HepG2 (cell line): ENCODE data around the gene FNBP1L. TPM values are rescaled to one million over a fixed set of nuclear protein-coding genes. Genes with fewer than 3 reads are reported as not detected.

Experiments
- ATAC-seq: fragments of 200-7000 bp; cut with Tn5 transposase; 3 replicates; pipeline ENCODE4 v1.9.1; 2020; ENCODE audit warnings: mild to moderate bottlenecking, moderate library complexity
- BruUV-seq: library from RNA; stranded (reverse); fragments of 400-500 nt; replicated peaks from 2 replicates; lab custom pipeline; 2021; lab: Mats Ljungman, UMichigan
- CTCF ChIA-PET: fragments of 300-600 bp; formaldehyde crosslinking; extraction: SDS; loops from one replicate; lab custom pipeline; 2021; ENCODE audit warnings: low total read pairs, inconsistent platforms, low intra/inter-chr PET ratio; lab: Yijun Ruan, JAX
- POLR2A ChIA-PET: fragments of 350-600 bp; sonication (Branson Sonifier 250); formaldehyde crosslinking; loops from one replicate; lab custom pipeline; 2020; ENCODE audit warnings: antibody characterized with exemption, inconsistent platforms; lab: Yijun Ruan, JAX
- DNase-seq: peaks from one replicate; pipeline ENCODE4 v3.0.0-alpha.2; 2015; ENCODE audit warnings: low spot score
- FAIRE-seq: peaks from 3 replicates; lab custom pipeline; 2011; peaks lifted over from hg19 to GRCh38; lab: Jason Lieb, UNC
- H2AFZ ChIP-seq: one replicate; pipeline ENCODE4 v1.6.1; 2011; ENCODE audit warnings: low read length, inconsistent platforms
- H3K27ac ChIP-seq: fragments of 300-600 bp; 3 replicates; pipeline ENCODE4 v1.8.0; 2011; ENCODE audit warnings: mixed run types, mild to moderate bottlenecking, mixed read lengths, low read length, inconsistent platforms; ENCODE audit not compliant: insufficient read depth; ENCODE audit errors: extremely low read length
- H3K27me3 ChIP-seq, 2 experiments: fragments of 200-600 bp in 1 of 2; 2 replicates in 1 of 2; 3 replicates in 1 of 2; pipeline versions ENCODE4 v1.6.0 to v1.8.0; 2011; ENCODE audit warnings: low read length in 2 of 2, mild to moderate bottlenecking in 2 of 2, moderate library complexity in 2 of 2, inconsistent platforms in 1 of 2; ENCODE audit not compliant: insufficient read depth in 2 of 2, control insufficient read depth in 1 of 2
- H3K36me3 ChIP-seq, 2 experiments: fragments of 200-600 bp in 1 of 2; replicated peaks in 1 of 2; 2 replicates in 1 of 2; 3 replicates in 1 of 2; pipeline versions ENCODE4 v1.5.1 to v1.8.0; 2011; ENCODE audit warnings: low read length in 2 of 2, inconsistent platforms in 1 of 2; ENCODE audit not compliant: insufficient read depth in 2 of 2, control insufficient read depth in 1 of 2
- H3K4me1 ChIP-seq: 2 replicates; pipeline ENCODE4 v1.5.1; 2012; ENCODE audit warnings: low read length, inconsistent platforms; ENCODE audit not compliant: insufficient read depth
- H3K4me2 ChIP-seq: 2 replicates; pipeline ENCODE4 v1.6.0; 2011; ENCODE audit warnings: low read depth, low read length, inconsistent platforms
- H3K4me3 ChIP-seq, 3 experiments: fragments of 200-600 bp in 1 of 3; sonication (generic), shearing (Covaris generic) in 1 of 3; replicated peaks in 1 of 3; 2 replicates each; pipeline ENCODE4 v1.5.1; 2011 to 2016; ENCODE audit warnings: low read length in 3 of 3, inconsistent platforms in 2 of 3, low read depth in 2 of 3, mild to moderate bottlenecking in 2 of 3, control low read depth in 1 of 3, mixed read lengths in 1 of 3; ENCODE audit not compliant: insufficient read depth in 1 of 3
- H3K79me2 ChIP-seq: one replicate; pipeline ENCODE4 v1.6.1; 2011; ENCODE audit warnings: low read length, inconsistent platforms; ENCODE audit not compliant: insufficient read depth
- H3K9ac ChIP-seq: 2 replicates; pipeline ENCODE4 v1.6.0; 2011; ENCODE audit warnings: mild to moderate bottlenecking, low read depth, low read length, inconsistent platforms; ENCODE audit not compliant: insufficient read depth
- H3K9me3 ChIP-seq: 2 replicates; pipeline ENCODE4 v1.5.1; 2012; ENCODE audit warnings: mild to moderate bottlenecking, low read length
- H4K20me1 ChIP-seq: 2 replicates; pipeline ENCODE4 v1.6.0; 2011; ENCODE audit warnings: inconsistent platforms, mild to moderate bottlenecking, low read length, moderate library complexity; ENCODE audit not compliant: insufficient read depth
- HDAC6 ChIP-seq: fragments of 200-600 bp; sonication (generic); IDR thresholded peaks from 2 replicates; pipeline ENCODE4 v1.7.0; 2017; ENCODE audit warnings: mild to moderate bottlenecking, antibody characterized with exemption, low read length, low read depth
- NCOR1 ChIP-seq: fragments of 200-600 bp; sonication (generic); IDR thresholded peaks from 2 replicates; pipeline ENCODE4 v1.7.0; 2017; ENCODE audit warnings: antibody characterized with exemption, low read length, borderline replicate concordance
- POGZ ChIP-seq: sonication (generic); formaldehyde crosslinking; IDR thresholded peaks from 2 replicates; pipeline ENCODE4 v1.4.0; 2020; ENCODE audit warnings: mild to moderate bottlenecking, missing genetic modification reagents
- SSRP1 ChIP-seq: IDR thresholded peaks from 2 replicates; pipeline ENCODE4 v1.6.1; 2016; ENCODE audit warnings: control low read depth
- ZNF264 ChIP-seq: sonication (generic); formaldehyde crosslinking; IDR thresholded peaks from 2 replicates; pipeline ENCODE4 v1.4.0; 2020; ENCODE audit warnings: missing genetic modification reagents
- WGBS: methylation state at CpG from one replicate; pipeline ENCODE4 v1.1.6; 2017; ENCODE audit warnings: low lambda C conversion rate; 5-methylcytosine and 5-hydroxymethylcytosine counted together
- in situ Hi-C: cut with HindIII; loops from 2 replicates; pipeline ENCODE4 v1.10.0; 2017; ENCODE audit warnings: low pct_unique_long_range_greater_than_20kb; ENCODE audit not compliant: extremely low pct_ligation_motif_present
- intact Hi-C: fragments of 100-400 bp; cut with micrococcal nuclease; formaldehyde crosslinking; loops from one replicate; pipeline ENCODE4 v1.10.0; 2022; ENCODE audit not compliant: unreplicated experiment
- polyA plus RNA-seq, 8 experiments: library from polyadenylated mRNA; depleted of rRNA in 3 of 8; stranded (reverse) in 7 of 8; unstranded in 1 of 8; fragments of >200 nt; fragmentation: Illumina TruSeq in 4 of 8; extraction: Trizol in 4 of 8; gene quantifications; 2 replicates each; pipeline versions ENCODE4 v1.2.1 to v1.2.3, GENCODE V29; 2011 to 2016; ENCODE audit warnings: low read depth in 4 of 8, missing spikeins in 1 of 8, mixed read lengths in 1 of 8; ENCODE audit not compliant: insufficient read depth in 1 of 8
- total RNA-seq, 5 experiments: library from RNA; depleted of rRNA; stranded (reverse); fragments of >200 nt; fragmentation: Illumina TruSeq; extraction: Trizol; gene quantifications; 2 replicates each; pipeline ENCODE4 v1.2.3, GENCODE V29; 2016; ENCODE audit warnings: low read depth in 1 of 5
- TF ChIP-seq, protein P1 (sequence below), 2 experiments: sonication (generic) in 1 of 2; formaldehyde crosslinking in 1 of 2; IDR thresholded peaks; 2 replicates each; pipeline versions ENCODE4 v1.4.0 to v1.6.1; 2016 to 2020; ENCODE audit warnings: borderline replicate concordance in 1 of 2, low read depth in 1 of 2, mild to moderate bottlenecking in 1 of 2, missing genetic modification reagents in 1 of 2
- TF ChIP-seq, protein P2 (sequence below): sonication (generic); formaldehyde crosslinking; IDR thresholded peaks from 2 replicates; pipeline ENCODE4 v1.4.0; 2020; ENCODE audit warnings: mild to moderate bottlenecking, missing genetic modification reagents, borderline replicate concordance

Gene FNBP1L
- total and polyA plus RNA-seq, 2 of the 13 experiments (the other 11 are each of a cell fraction or from before 2014, with no cell fraction given) = 24.1 to 27.1 TPM

DNA sequence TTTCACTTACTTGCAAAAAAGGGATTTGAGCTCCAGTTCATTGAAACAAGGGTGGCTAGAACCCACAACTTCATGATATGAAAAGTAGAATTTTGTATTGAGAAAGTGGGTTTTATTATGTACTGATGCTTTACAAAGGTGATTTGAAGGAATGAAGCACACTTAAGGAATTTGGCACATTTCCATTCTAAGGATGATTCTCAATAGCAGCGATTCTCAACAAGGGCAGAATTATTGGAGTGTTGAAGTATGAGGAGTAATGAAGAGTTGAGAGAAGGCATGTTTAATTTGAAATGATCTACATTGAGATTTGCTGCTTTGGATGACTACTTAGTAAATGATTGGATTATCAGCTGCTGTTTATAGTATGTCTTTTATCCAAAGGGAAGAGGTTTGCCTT lies 54.7 kb downstream of the FNBP1L start:
- WGBS = 100% methylated on average over 1 of the region's 1 CpG
- POLR2A ChIA-PET = no interaction called here
- Histone ChIP-seq H3K4me1 (no peaks in the 10 kb centered on the region), H3K36me3 (peaks cover 2 to 7% of the 10 kb centered on the region in 2 experiments; a peak in 4 of 5 replicates), H3K27ac (no peak overlapping the region), H4K20me1 (no peaks in the 10 kb centered on the region), H3K79me2 (peaks cover 22% of the 10 kb centered on the region), H3K9ac (no peak overlapping the region), H3K4me3 (no peak overlapping the region), H3K4me2 (no peak overlapping the region), H3K27me3 (no peaks in the 10 kb centered on the region), H2AFZ (no peak overlapping the region), H3K9me3 (no peaks in the 10 kb centered on the region)
- ATAC-seq (no peak), FAIRE-seq (no peak), DNase-seq (no peak)
- TF ChIP-seq SSRP1 (CRISPR knock-in tag) (no peak), ZNF264 (CRISPR knock-in tag) (no peak), HDAC6 (no peak), NCOR1 (no peak), POGZ (CRISPR knock-in tag) (no peak)
- TF ChIP-seq, protein P1, sequence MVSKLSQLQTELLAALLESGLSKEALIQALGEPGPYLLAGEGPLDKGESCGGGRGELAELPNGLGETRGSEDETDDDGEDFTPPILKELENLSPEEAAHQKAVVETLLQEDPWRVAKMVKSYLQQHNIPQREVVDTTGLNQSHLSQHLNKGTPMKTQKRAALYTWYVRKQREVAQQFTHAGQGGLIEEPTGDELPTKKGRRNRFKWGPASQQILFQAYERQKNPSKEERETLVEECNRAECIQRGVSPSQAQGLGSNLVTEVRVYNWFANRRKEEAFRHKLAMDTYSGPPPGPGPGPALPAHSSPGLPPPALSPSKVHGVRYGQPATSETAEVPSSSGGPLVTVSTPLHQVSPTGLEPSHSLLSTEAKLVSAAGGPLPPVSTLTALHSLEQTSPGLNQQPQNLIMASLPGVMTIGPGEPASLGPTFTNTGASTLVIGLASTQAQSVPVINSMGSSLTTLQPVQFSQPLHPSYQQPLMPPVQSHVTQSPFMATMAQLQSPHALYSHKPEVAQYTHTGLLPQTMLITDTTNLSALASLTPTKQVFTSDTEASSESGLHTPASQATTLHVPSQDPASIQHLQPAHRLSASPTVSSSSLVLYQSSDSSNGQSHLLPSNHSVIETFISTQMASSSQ (IDR thresholded peaks at IDR 0.05; ENCODE audit: low read depth) = no peak
- TF ChIP-seq, protein P1 (CRISPR knock-in tag; IDR thresholded peaks at IDR 0.05; ENCODE audit: borderline replicate concordance) = no peak
- TF ChIP-seq, protein P2, sequence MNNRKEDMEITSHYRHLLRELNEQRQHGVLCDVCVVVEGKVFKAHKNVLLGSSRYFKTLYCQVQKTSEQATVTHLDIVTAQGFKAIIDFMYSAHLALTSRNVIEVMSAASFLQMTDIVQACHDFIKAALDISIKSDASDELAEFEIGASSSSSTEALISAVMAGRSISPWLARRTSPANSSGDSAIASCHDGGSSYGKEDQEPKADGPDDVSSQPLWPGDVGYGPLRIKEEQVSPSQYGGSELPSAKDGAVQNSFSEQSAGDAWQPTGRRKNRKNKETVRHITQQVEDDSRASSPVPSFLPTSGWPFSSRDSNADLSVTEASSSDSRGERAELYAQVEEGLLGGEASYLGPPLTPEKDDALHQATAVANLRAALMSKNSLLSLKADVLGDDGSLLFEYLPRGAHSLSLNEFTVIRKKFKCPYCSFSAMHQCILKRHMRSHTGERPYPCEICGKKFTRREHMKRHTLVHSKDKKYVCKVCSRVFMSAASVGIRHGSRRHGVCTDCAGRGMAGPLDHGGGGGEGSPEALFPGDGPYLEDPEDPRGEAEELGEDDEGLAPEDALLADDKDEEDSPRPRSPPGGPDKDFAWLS (CRISPR knock-in tag) = no peak
- in situ Hi-C loops = no loop called here
- no TSS peak for BruUV-seq
- CTCF ChIA-PET = no interaction called here
- intact Hi-C loops = no loop called here
